Erythroblast (primary cell): ENCODE measurements around the gene RXFP1.

ENCODE experiments used
- GATA1 ChIP-seq: IDR thresholded peaks from 2 replicates; pipeline ENCODE4 v1.6.1; 2011; ENCODE audit warnings: low read depth, mild to moderate bottlenecking, control low read depth, low read length, moderate library complexity
- POLR2A ChIP-seq: IDR thresholded peaks from 2 replicates; pipeline ENCODE4 v1.6.1; 2011; ENCODE audit warnings: mild to moderate bottlenecking, low read length

- TF ChIP-seq POLR2A (no peak), GATA1 (no peak)
Measured at GRCh38 chr4:158630893-158631292, 109.2 kb downstream of the RXFP1 start.
